Type B pancreatic cell (in vitro differentiated cells): ENCODE data around the gene FBXW7. TPM values are rescaled to one million over a fixed set of nuclear protein-coding genes. Genes with fewer than 3 reads are reported as not detected.

Experiments used
- DNase-seq: peaks from one replicate; pipeline ENCODE4 v3.0.0; 2021; ENCODE audit warnings: mixed read lengths; ENCODE audit not compliant: unreplicated experiment; ENCODE audit errors: extremely low spot score
- H3K27ac Mint-ChIP-seq: 2 replicates; pipeline ENCODE4 v1.8.0; 2021; ENCODE audit warnings: mild to moderate bottlenecking, mixed read lengths
- H3K27me3 Mint-ChIP-seq: 2 replicates; pipeline ENCODE4 v1.8.0; 2021; ENCODE audit warnings: mixed read lengths
- H3K36me3 Mint-ChIP-seq: 2 replicates; pipeline ENCODE4 v1.8.0; 2021; ENCODE audit warnings: mixed read lengths
- H3K4me1 Mint-ChIP-seq: one replicate; pipeline ENCODE4 v1.8.0; 2021; ENCODE audit warnings: mixed read lengths; ENCODE audit not compliant: unreplicated experiment
- H3K4me3 Mint-ChIP-seq: 2 replicates; pipeline ENCODE4 v1.8.0; 2021; ENCODE audit warnings: mild to moderate bottlenecking, mixed read lengths
- H3K9me3 Mint-ChIP-seq: 2 replicates; pipeline ENCODE4 v1.8.0; 2021; ENCODE audit warnings: mixed read lengths
- CTCF ChIP-seq: fragments of 200-600 bp; sonication (generic); conservative IDR thresholded peaks from 2 replicates; pipeline ENCODE4 v1.5.0; 2021; ENCODE audit warnings: antibody characterized with exemption, mild to moderate bottlenecking
- total RNA-seq: library from RNA; stranded (reverse); gene quantifications from 2 replicates; pipeline ENCODE4 v1.2.1, GENCODE V29; 2021; ENCODE audit warnings: low replicate concordance

The FBXW7 gene
- total RNA-seq, 1 donor from 2014 or later, result 53.0 TPM

GRCh38 chr4:152480326-152480725 is 55.6 kb downstream of the FBXW7 start:
- H3K4me3 Mint-ChIP-seq, result no peak overlapping the region
- TF ChIP-seq CTCF, result no peak
- no peaks in the 10 kb centered on the region for H3K9me3 Mint-ChIP-seq
- no peak for DNase-seq
- no peak overlapping the region for H3K27ac Mint-ChIP-seq
- H3K4me1 Mint-ChIP-seq, result peaks cover 12% of the 10 kb centered on the region
- H3K27me3 Mint-ChIP-seq, result no peaks in the 10 kb centered on the region
- no peaks in the 10 kb centered on the region for H3K36me3 Mint-ChIP-seq

- H3K36me3 Mint-ChIP-seq, result no peaks in the 10 kb centered on the region
- TF ChIP-seq CTCF, result no peak
- peaks cover 11% of the 10 kb centered on the region for H3K4me1 Mint-ChIP-seq
- no peaks in the 10 kb centered on the region for H3K9me3 Mint-ChIP-seq
- no peaks in the 10 kb centered on the region for H3K27me3 Mint-ChIP-seq
- no peak overlapping the region for H3K27ac Mint-ChIP-seq
- DNase-seq, result no peak
- no peak overlapping the region for H3K4me3 Mint-ChIP-seq
Measured at GRCh38 chr4:152479428-152480026, 56.4 kb downstream of the FBXW7 start.

- Mint-ChIP-seq H3K36me3 (no peaks in the 10 kb centered on the region), H3K9me3 (no peaks in the 10 kb centered on the region), H3K27me3 (no peaks in the 10 kb centered on the region), H3K4me1 (peaks cover 11% of the 10 kb centered on the region), H3K27ac (no peak overlapping the region), H3K4me3 (no peak overlapping the region)
- TF ChIP-seq CTCF, result no peak
- DNase-seq, result no peak
Measured at GRCh38 chr4:152478461-152479237, 57.2 kb downstream of the FBXW7 start.

- no peak overlapping the region for H3K27ac Mint-ChIP-seq
Measured at GRCh38 chr4:152476796-152477195, 59.1 kb downstream of the FBXW7 start.

GRCh38 chr4:152471251-152471792 is 64.6 kb downstream of the FBXW7 start:
- no peak overlapping the region for H3K27ac Mint-ChIP-seq
- no peak for TF ChIP-seq CTCF
- peaks cover 7% of the 10 kb centered on the region for H3K4me1 Mint-ChIP-seq
- no peaks in the 10 kb centered on the region for H3K27me3 Mint-ChIP-seq
- no peak for DNase-seq
- no peaks in the 10 kb centered on the region for H3K36me3 Mint-ChIP-seq
- no peak overlapping the region for H3K4me3 Mint-ChIP-seq
- no peaks in the 10 kb centered on the region for H3K9me3 Mint-ChIP-seq

More at GRCh38 chr4:152476796-152477195, 59.1 kb downstream of the FBXW7 start:
- H3K4me1 Mint-ChIP-seq, result peaks cover 11% of the 10 kb centered on the region
- DNase-seq, result no peak
- H3K4me3 Mint-ChIP-seq, result no peak overlapping the region
- H3K27me3 Mint-ChIP-seq, result no peaks in the 10 kb centered on the region
- TF ChIP-seq CTCF, result no peak
- H3K9me3 Mint-ChIP-seq, result no peaks in the 10 kb centered on the region
- no peaks in the 10 kb centered on the region for H3K36me3 Mint-ChIP-seq
